Uterus (tissue), 2 donors: Measurements from ENCODE around the gene SNX3.

Experiments used
- POLR2A ChIP-seq, 2 donors: fragments of 450-650 bp; IDR thresholded peaks; one replicate each; pipeline ENCODE4 v1.6.1; 2016; ENCODE audit warnings: antibody characterized with exemption in 2 of 2, mild to moderate bottlenecking in 1 of 2, moderate library complexity in 1 of 2
- TF ChIP-seq, protein P1 (sequence below), 4 experiments: fragments of 200-600 bp in 2 of 4; fragments of 450-650 bp in 2 of 4; sonication (generic) in 2 of 4; IDR thresholded peaks; one replicate each; pipeline ENCODE4 v1.5.1; 2016 to 2019; ENCODE audit warnings: antibody characterized with exemption in 4 of 4, mild to moderate bottlenecking in 2 of 4, moderate library complexity in 1 of 4

DNA sequence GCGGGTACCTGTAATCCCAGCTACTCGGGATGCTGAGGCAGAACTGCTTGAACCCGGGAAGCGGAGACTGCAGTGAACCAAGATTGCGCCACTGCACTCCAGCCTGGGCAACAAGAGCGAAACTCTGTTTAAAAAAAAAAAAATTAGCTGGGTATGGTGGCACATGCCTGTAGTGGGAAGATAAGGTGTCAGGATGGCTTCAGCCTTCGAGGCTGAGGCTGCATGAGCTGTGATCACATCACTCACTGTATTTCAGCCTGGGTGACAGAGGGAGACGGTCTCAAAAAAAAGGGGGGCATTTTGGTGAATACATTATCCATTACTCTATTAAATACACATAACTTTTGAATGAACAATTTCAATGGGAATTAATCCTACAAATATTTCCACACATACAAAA is 32.4 kb downstream of the SNX3 start:
- TF ChIP-seq POLR2A (IDR thresholded peaks at IDR 0.05): no peak
- TF ChIP-seq, protein P1, sequence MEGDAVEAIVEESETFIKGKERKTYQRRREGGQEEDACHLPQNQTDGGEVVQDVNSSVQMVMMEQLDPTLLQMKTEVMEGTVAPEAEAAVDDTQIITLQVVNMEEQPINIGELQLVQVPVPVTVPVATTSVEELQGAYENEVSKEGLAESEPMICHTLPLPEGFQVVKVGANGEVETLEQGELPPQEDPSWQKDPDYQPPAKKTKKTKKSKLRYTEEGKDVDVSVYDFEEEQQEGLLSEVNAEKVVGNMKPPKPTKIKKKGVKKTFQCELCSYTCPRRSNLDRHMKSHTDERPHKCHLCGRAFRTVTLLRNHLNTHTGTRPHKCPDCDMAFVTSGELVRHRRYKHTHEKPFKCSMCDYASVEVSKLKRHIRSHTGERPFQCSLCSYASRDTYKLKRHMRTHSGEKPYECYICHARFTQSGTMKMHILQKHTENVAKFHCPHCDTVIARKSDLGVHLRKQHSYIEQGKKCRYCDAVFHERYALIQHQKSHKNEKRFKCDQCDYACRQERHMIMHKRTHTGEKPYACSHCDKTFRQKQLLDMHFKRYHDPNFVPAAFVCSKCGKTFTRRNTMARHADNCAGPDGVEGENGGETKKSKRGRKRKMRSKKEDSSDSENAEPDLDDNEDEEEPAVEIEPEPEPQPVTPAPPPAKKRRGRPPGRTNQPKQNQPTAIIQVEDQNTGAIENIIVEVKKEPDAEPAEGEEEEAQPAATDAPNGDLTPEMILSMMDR (IDR thresholded peaks at IDR 0.05): no peak
